A172 (cell line): ENCODE data around the gene ZC3H12A. TPM values are rescaled to one million over a fixed set of nuclear protein-coding genes. Genes with fewer than 3 reads are reported as not detected.

Source experiments
- DNase-seq: peaks from one replicate; pipeline ENCODE4 v3.0.0-alpha.2; 2015; ENCODE audit warnings: low spot score
- total RNA-seq: library from RNA; depleted of rRNA; stranded (reverse); fragments of >200 nt; shearing (Covaris generic); gene quantifications from 2 replicates; pipeline ENCODE4 v1.2.3, GENCODE V29; 2014

The ZC3H12A gene
- total RNA-seq, 1 experiment from 2014 or later, result 5.8 TPM

DNA sequence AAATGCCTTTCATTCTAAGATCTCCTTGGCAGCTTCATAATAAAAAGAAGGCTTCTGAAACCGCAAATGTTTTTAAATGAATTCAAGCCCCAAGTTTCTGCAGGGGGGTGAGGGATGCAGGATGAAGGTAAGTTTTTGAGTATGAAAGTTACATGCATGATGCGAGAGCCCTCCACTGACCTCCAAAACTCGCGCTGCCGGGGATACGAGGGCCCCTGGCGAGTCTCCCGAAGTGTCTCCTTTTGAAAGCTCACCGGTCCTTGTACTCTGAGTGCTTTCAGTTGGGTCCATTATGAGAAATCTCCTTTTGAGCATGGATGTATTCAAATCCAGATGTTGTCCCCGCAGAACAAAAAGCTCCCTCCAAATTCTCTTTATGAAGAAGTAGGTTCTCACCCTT lies 18.9 kb upstream of the ZC3H12A start:
- no peak for DNase-seq

GRCh38 chr1:37456614-37457013 lies 17.8 kb upstream of the ZC3H12A start:
- no peak for DNase-seq

GRCh38 chr1:37458551-37458950 lies 15.8 kb upstream of the ZC3H12A start:
- no peak for DNase-seq

GRCh38 chr1:37461698-37462436 lies 12.5 kb upstream of the ZC3H12A start:
- no peak for DNase-seq

GRCh38 chr1:37464443-37464842 lies 9.9 kb upstream of the ZC3H12A start:
- no peak for DNase-seq

DNA sequence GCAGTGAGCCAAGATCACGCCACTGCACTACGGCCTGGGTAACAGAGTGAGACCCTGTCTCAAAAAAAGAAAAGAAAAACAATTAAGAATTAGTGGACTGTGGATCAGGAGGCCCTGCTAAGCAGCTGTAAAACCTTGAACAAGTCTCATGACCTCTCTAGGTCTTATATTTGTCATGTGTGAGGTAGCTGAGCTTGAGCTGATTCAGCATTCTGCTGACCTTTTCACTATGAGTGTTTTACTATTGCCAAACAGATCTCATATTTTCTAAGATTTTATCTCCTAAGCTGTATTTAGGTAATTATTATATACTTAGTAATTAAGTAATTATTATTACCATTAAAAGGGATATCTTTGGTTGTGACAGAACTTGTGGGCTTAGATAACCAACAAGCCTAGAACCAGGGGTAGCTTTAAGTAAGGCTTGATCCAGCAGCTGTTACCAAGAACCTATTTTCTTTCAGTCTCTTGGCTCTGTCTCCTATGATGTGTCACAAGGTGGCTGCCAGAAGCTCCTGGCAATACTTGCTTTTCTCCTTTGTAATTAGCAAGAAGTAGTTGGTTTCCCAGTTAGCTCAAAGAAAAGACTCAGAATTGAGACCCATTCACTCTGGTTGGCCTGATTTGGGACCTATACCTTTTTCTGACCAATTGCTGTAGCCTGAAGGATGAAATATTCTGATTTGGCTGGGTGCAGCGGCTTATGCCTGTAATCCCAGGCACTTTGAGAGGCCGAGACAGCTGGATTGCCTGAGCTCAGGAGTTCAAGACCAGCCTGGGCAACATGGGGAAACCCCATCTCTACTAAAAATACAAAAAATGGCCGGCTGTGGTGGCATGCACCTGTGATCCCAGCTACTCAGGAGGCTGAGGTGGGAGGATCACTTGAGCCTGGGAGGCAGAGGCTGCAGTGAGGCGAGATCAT lies 8.5 kb upstream of the ZC3H12A start:
- no peak for DNase-seq

GRCh38 chr1:37468037-37468436 lies 6.3 kb upstream of the ZC3H12A start:
- DNase-seq, result no peak

GRCh38 chr1:37469386-37469785 lies 5.0 kb upstream of the ZC3H12A start:
- no peak for DNase-seq

DNA sequence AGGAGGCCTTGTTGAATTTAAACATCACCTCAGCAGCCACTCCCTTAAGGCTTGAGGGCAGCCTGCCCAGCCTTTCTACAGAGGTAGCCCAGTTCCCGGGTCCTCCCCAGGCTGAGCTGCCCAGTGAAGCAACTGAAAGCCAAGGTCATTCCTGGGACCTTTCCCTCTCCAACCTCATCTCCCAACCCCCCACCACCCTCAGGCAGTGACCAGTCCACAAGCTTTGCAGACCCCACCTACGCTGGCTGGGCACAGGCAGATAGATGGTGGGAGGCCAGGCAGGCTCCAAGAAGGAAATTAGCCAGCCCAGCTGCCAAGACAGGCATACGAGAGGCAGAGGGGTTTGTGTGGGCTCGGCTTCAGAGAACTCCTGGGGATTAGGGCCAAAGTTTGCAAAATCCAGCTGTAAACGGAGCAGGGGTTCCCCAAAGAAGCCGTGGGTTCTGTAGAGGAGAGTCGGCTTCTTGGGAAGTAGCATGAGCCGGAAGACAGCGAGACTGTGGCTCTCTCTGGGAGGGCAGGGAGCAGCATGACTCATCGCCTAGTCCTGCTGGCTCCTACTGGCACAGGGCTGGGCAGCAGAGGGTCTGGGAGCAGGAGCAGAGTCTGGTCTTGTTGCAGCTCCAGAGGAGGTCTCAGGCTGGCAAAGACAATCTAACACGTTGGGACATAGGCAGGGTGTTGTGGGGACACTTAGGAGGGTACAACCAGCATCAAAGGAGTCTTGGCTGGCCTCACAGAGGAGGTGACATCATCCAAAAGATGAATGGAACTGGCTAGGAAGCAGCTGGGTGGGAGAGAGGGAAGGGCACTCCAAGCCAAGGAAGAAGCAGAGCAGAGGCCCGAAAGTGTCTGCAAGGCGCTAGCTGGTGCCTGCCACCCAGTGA lies 2.8 kb upstream of the ZC3H12A start:
- peak; percentile 88 for DNase-seq

GRCh38 chr1:37472281-37472680 lies 2.1 kb upstream of the ZC3H12A start:
- peak; percentile 7 for DNase-seq

GRCh38 chr1:37472994-37473393 lies 1.4 kb upstream of the ZC3H12A start:
- no peak for DNase-seq

GRCh38 chr1:37473431-37474045 lies 842 bp upstream of the ZC3H12A start:
- DNase-seq, result peak; percentile 12

DNA sequence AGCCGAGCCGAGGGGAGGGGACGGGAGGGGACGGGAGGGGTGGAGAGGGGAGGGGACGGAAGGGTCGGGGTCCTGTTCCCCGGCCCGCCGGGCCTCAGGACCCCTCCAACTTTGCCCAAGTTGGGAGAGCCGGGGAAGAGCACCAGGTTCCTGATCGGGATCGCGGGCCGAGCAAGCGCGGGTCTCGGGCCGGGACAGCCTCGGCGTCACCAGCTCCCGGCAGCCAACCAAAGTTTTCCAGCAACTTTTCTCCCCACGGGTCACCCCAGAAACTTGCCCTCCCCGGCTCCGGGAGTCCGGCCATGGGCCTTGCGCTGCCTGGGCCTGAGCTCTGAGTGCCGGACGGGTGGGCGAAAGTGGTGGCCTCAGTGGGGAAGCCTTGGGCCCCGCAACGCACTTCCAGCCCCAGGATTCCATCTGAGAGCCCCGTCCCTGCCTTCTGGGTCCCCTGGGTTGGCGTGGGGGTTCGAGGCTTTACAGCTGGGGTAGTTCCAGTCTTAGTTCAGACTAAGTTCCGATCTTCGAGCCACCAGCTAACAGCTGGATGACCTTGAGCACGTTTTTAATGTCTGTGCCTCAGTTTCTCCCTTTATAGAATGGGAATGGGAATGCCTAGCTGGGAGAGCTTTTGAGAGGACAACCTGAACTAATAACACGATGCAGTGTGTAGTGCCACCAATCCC lies 458 bp downstream of the ZC3H12A start:
- peak; percentile 10 for DNase-seq

- no peak for DNase-seq
Measured at GRCh38 chr1:37475380-37476086, 1.2 kb downstream of the ZC3H12A start.

DNA sequence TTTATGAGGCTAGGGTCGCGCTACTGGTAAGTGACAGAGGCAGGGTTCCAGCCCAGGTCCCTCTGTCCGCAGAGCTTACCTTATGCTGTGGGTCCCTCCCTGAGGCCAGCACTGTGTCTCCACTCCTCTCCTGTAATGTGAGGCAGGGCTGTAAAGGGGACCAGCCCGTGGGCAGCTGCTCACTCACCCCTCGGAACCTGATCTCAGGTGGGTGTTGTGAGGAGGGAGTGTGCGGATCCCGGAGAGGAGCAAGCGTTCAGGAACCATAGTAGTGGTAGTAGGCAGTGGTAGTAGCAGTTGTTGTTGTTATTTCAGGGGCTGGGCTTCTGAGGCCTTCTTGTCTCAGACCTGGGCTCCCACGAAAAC lies 1.7 kb downstream of the ZC3H12A start:
- no peak for DNase-seq

GRCh38 chr1:37476460-37477197 lies 2.2 kb downstream of the ZC3H12A start:
- peak; percentile 81 for DNase-seq

DNA sequence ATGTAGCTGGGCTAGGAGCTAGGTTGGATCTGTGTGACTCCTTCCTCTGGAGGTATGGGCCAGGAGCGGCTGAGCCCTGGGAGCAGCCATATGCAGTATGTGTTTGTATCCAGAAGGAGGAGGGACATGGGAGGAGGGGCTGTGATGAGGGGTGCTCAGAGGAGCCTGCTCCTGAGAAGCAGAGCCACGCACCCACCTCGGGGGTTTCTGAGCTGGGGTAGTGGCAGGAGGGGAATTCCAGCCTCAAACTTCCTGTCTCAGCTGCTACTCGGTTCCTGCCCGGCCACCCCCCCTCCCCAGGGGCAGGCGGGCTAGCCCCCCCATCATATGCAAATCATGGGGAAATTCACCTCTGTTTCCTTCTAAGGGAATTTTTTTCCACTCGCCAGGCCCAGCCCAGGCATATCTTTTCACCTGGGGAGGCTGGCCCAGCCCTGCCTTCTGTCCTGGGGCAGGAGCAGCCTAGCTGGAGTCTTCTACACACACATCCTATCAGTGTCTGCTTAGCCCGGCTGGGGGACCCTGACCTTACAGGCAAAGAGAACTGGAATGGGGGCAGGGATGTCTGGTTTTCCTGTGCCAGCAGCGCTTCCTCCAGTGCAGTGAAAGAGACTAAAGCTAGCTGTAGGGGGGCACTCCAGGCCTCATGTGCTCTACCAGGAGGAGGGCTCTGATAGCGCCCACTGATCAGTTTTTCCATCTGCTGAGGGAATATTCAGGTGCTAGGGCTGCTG lies 3.0 kb downstream of the ZC3H12A start:
- peak; percentile 72 for DNase-seq

DNA sequence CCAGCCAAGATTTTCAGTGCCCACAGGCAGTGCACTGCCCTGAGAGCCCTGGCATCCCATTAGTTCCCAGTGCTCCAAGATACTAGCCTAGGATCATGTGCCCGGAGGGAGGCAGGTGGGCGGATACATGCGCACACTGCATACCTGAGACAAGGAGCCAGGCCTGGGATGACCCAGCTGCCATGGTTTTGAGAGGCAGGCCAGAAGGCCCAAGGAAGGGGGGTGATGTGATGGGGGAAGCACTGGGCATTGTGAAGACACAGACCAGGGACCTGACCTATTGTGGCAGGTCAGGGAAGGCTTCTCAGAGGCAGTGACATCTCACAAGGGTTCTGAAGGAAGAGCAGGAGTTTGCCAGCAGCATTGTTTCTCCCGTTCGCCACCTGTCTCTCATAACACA lies 3.6 kb downstream of the ZC3H12A start:
- no peak for DNase-seq

- peak; percentile 41 for DNase-seq
Measured at GRCh38 chr1:37478451-37478881, 4.1 kb downstream of the ZC3H12A start.
